ENCODE data around the gene FNBP1.

DNA sequence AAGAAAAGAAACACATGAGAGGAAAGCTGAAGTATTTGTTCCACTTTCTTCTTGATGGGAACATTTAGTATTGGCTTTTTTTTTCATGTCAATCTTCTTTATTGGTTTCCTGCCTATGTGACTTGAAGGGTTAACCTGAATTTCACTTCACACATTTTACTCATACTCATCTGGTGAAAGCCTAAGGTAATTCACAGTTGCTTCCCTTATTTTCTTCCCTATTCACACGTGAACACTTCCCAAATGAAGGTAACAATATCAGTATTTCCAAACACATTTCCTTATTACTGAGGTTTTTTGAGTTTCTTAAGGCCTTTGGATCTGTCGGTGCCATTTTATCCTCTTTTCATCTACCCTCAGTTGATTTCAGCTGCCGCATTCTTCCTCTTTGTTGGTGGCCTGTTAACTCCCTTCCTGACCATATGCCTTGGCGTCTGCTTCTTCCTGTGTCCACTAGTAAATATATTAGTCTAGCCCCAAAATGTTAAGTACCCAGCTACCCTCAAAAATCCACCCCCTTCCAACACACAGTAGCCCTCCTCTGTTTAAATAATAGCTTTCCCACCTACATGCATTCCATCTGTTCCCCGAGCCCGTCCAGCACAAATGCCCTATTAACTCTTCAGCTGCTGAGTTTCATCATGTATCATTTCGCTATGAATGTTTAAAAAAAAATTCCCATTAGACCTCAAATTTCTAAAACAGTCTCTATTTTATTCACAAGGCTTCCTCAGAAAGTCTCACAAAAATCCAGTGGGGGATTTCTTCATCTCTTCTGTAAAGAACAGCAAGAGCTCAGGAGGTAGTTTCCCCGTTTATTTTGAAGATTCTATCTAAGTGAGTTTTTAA lies 110.5 kb downstream of the FNBP1 start:
- TF ChIP-seq, protein P1, sequence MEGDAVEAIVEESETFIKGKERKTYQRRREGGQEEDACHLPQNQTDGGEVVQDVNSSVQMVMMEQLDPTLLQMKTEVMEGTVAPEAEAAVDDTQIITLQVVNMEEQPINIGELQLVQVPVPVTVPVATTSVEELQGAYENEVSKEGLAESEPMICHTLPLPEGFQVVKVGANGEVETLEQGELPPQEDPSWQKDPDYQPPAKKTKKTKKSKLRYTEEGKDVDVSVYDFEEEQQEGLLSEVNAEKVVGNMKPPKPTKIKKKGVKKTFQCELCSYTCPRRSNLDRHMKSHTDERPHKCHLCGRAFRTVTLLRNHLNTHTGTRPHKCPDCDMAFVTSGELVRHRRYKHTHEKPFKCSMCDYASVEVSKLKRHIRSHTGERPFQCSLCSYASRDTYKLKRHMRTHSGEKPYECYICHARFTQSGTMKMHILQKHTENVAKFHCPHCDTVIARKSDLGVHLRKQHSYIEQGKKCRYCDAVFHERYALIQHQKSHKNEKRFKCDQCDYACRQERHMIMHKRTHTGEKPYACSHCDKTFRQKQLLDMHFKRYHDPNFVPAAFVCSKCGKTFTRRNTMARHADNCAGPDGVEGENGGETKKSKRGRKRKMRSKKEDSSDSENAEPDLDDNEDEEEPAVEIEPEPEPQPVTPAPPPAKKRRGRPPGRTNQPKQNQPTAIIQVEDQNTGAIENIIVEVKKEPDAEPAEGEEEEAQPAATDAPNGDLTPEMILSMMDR (IDR thresholded peaks at IDR 0.05) = no peak
- TF ChIP-seq POLR2A (IDR thresholded peaks at IDR 0.05) = no peak
